GM10266 (cell line): ENCODE results near the gene ECI2.
"Not testable (repeated sequence)": the region's sequence is repeated elsewhere in the genome, so short reads cannot be mapped to it uniquely, and the experiment has no call there.

Experiments
- DNase-seq: peaks from one replicate; pipeline ENCODE4 v3.0.0; 2012; ENCODE audit errors: extremely low spot score
- TF ChIP-seq, protein P1 (sequence below): IDR thresholded peaks from 2 replicates; pipeline ENCODE4 v1.5.1; 2012; ENCODE audit warnings: mild to moderate bottlenecking, low read depth; ENCODE audit not compliant: control insufficient read depth, insufficient read depth; ENCODE audit errors: missing control alignments

Gene ECI2

DNA sequence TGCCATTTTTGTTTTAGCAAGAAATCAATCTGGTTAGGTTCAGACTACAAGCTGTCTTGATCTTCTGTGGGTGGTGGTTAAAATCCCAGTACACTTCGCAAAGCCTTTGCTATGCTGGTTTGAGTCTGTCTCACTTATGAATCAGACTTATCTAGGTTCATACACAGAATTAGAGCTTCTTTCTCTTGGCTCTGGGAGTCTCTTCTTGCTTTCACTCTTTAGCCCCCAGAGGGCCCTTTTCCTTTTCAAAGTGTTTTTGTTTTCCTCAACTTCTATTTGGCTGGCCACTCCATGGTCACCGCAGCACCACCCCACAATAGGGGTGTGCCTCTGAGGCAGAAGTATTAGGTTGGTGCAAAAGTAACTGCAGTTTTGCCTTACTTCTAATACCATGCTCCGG lies 21.3 kb downstream of the ECI2 start:
- no peak for DNase-seq
- TF ChIP-seq, protein P1, sequence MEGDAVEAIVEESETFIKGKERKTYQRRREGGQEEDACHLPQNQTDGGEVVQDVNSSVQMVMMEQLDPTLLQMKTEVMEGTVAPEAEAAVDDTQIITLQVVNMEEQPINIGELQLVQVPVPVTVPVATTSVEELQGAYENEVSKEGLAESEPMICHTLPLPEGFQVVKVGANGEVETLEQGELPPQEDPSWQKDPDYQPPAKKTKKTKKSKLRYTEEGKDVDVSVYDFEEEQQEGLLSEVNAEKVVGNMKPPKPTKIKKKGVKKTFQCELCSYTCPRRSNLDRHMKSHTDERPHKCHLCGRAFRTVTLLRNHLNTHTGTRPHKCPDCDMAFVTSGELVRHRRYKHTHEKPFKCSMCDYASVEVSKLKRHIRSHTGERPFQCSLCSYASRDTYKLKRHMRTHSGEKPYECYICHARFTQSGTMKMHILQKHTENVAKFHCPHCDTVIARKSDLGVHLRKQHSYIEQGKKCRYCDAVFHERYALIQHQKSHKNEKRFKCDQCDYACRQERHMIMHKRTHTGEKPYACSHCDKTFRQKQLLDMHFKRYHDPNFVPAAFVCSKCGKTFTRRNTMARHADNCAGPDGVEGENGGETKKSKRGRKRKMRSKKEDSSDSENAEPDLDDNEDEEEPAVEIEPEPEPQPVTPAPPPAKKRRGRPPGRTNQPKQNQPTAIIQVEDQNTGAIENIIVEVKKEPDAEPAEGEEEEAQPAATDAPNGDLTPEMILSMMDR: no peak

DNA sequence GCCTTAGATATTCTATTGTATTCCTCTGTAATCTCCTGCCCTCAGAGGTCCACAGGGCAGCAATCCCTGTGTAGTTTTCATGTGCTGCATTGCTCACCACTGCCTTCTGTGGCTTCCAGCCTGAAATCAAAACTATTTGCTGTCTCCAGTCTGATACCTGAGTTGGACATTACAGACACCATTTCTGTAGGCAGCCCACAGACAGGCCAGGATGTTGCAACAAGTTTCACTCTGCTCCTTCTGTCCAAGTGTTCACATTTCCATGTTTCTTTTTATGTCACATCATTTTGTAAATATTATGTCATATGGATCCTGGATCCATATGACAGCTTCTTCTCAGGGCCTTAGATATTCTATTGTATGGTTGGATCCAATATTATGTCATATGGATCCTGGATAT lies 21.7 kb downstream of the ECI2 start:
- no peak for DNase-seq
- TF ChIP-seq, protein P1: no peak

DNA sequence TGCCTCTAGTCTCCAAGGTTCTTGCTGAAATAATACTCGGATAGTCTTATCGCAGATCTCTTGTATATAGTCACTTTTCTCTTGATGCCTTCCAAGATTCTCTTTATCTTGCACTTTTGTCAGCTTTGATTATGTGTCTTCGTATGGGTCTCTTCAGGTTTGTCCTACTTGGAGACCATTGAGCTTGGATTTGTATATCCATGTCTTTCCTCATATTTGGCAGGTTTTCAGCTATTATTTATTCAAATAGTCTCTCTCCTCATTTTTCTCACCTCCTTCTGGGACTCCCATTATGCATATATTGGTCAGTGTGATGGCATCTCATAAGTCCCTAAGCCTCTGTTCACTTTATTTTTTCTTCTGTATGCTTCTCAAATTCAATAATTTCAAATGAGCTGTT lies 23.0 kb downstream of the ECI2 start:
- TF ChIP-seq, protein P1: no peak
- DNase-seq: no peak

DNA sequence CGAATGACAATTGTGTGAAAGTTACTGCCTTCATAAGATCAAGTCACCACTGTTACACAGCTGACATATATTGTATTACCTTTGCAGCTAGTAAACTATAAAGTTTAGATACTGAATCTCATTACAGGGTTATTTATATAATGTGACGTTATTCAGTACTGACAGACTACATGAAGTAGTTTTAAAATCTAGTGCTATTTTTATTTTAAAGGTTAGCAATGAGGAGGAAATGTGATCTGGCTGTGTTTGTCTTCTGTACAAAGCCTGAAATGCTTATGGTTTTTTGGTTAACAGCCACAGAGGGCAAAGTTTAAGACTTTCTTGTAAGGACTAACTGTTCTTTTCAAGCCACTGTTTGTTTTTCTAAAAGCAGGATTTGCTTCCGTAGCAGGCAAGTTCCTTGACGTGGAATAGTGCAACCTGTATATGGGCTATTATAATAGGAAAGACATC lies 26.0 kb downstream of the ECI2 start:
- DNase-seq: not testable (repeated sequence)

DNA sequence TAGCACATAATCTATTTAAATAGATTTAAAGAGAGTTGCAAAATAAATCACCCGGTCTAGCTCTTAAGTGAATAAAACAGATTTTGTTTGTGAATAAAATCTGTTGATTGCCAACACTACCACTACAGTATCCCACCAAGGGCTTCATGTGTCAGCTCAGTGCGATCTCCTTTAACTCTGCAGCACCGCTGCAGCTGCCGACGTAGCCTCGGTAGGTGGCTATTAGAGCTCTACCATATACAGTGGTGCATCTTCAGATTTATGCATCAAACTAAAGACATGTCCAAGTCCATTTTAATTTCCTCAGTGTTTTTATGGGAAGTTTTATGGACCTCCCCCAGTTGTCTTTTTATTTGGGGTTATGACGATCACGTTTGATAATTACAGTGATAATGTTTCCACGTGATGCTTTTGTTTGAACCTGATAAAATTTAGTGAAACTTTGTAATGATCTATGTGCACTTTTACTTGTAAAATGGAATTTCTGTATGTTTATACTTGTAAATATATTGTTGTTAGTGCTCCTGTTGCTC lies 26.7 kb downstream of the ECI2 start:
- no peak for DNase-seq
- TF ChIP-seq, protein P1: no peak

DNA sequence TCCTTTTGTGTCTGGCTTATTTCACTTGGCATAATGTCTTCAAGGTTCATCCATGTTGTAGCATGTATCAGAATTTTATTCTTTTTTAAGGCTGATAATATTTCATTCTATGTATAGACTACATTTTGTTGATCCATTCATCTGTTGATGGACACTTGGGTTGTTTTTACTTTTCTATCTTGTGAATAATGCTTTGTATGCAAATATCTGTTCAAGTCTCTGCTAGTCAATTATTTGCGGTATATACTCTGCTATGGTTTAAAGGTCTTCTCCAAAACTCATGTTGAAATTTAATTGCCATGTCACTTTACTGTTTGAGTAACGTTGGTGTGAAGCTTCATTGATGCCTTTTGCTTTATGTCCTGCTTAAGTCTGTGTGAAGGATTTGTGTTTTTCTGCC lies 27.5 kb downstream of the ECI2 start:
- DNase-seq: no peak
- TF ChIP-seq, protein P1: no peak

DNA sequence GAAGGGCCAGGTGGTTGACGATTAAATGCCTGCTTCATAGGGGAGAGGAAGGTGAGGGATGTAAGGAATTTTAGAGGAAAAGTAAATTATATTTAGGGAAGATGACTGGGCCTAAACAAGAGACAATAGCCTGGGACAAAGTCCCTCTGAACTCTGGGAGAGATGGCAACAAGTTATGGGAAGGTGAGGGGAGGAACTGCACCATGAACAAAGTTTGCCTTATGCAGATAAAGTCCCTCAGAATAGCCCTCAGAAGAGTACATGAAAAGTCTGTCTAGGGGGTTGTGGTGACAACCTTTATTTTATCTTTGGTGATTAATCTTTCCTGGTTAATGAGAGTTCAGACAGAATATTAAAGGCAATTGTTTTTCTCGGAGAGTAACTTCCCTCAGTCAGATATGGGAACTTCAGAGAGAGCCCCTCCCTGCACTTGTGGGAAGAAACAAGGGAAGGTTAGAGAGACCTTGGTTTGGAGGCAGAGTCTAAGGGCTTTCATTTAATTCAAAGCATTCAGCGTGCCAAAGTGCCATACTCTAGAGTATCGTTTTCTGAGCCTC lies 29.3 kb downstream of the ECI2 start:
- no peak for DNase-seq
- TF ChIP-seq, protein P1: no peak

DNA sequence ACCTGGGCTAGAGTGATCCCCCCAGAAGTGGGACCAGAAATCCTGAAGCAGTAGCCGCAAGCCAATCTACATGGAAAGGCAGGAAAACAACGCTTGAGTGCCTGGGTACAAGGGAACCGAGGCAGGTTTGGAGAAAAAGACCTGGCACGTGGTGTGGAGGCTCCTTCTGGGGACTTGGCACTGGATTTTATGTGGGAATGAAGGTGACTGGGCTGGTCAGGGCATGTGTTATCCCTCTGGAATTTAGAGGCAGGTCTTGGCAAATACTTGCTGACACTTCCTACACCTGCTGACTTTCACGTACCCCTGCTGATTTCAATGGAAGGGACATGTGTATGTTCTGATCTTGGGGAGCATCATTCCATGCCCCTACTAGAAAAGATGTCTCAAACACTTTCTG lies 31.4 kb downstream of the ECI2 start:
- DNase-seq: no peak
- TF ChIP-seq, protein P1: no peak
